T-helper 2 cell treated with Interferon-gamma antibody and Interleukin-4, amounts not matched to agents 5 μg/mL and 100 μg/mL, for 36 hours (primary cell): ENCODE measurements around the gene ANKH.
"Not testable (repeated sequence)": the region's sequence is repeated elsewhere in the genome, so short reads cannot be mapped to it uniquely, and the experiment has no call there.

ENCODE experiments used
- DNase-seq: peaks from one replicate; pipeline ENCODE4 v3.0.0; 2021; ENCODE audit warnings: low spot score
- H3K27ac Mint-ChIP-seq: one replicate; pipeline ENCODE4 v1.8.0; 2021; ENCODE audit warnings: mild to moderate bottlenecking, mixed read lengths
- H3K27me3 Mint-ChIP-seq: one replicate; pipeline ENCODE4 v1.8.0; 2021; ENCODE audit warnings: low read depth, mixed read lengths
- H3K36me3 Mint-ChIP-seq: one replicate; pipeline ENCODE4 v1.8.0; 2021; ENCODE audit warnings: low read depth, mixed read lengths
- H3K4me1 Mint-ChIP-seq: one replicate; pipeline ENCODE4 v1.8.0; 2021; ENCODE audit warnings: low read depth, mixed read lengths
- H3K4me3 Mint-ChIP-seq: one replicate; pipeline ENCODE4 v1.8.0; 2022; ENCODE audit warnings: mild to moderate bottlenecking, moderate library complexity, mixed read lengths
- H3K9me3 Mint-ChIP-seq: one replicate; pipeline ENCODE4 v1.8.0; 2021; ENCODE audit warnings: mixed read lengths

The ANKH gene

DNA sequence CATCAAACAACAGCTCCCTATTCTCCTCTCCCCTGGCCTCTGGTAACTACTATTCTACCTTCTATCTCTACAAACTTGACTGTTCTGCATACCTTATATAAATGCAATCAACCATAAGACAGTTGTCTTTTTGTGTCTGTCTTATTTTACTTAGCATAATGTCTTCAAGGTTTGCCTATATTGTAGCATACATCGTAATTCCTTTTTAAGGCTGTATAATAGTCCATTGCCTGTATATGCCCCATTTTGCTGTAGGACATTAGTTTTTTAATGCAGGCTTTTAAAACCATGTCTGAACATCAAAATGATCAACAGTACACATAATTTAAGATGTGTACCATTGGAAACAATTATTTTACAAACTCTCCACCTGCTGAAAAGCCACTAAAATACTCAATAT, 12.4 kb downstream of the ANKH start:
- Mint-ChIP-seq H3K27ac (no peak overlapping the region), H3K9me3 (no peaks in the 10 kb centered on the region), H3K27me3 (no peaks in the 10 kb centered on the region), H3K36me3 (peaks cover 5% of the 10 kb centered on the region), H3K4me3 (no peak overlapping the region), H3K4me1 (peaks cover 26% of the 10 kb centered on the region)
- no peak for DNase-seq

DNA sequence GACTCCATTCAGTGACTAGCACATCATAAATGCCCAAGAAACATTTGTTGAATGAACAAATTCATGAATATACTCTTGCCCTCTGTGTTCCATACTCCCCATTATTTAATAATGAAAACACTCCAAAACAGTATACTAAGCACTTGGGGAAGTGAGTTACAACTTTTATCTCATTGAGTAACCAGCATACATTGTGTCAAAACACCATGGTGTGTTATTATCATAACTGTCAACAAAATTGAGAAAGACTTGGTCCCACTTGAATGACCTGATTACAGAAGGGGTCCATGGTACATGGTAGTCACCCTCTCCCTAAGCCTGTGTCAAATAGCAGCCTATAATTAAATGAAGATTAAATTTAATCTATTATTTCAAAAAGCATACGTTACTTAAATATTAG, 16.2 kb downstream of the ANKH start:
- Mint-ChIP-seq H3K4me3 (no peak overlapping the region), H3K27me3 (no peaks in the 10 kb centered on the region), H3K4me1 (peaks cover 14% of the 10 kb centered on the region), H3K27ac (no peak overlapping the region), H3K36me3 (peaks cover 5% of the 10 kb centered on the region), H3K9me3 (no peaks in the 10 kb centered on the region)
- DNase-seq: no peak

DNA sequence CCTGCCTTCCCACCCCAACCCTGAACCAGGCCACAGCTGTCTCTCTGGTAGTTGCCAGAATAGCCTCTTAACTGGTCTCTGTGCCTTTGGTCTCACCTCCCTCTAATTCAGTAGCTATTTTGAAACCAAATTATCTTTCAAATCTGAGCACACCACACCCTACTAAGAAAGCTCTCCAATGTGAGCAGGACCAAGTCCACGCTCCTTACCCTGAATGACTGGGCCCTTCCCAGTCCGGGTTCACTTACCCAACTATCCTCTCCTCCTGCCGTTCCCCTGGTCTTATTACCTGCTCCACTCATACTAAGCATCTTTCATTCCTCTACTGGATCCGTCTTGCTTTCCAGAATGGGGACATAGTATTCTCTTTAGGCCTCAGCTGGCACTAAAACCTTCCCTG, 16.8 kb downstream of the ANKH start:
- H3K4me1 Mint-ChIP-seq: peaks cover 14% of the 10 kb centered on the region
- no peaks in the 10 kb centered on the region for H3K9me3 Mint-ChIP-seq
- H3K4me3 Mint-ChIP-seq: no peak overlapping the region
- no peak overlapping the region for H3K27ac Mint-ChIP-seq
- H3K27me3 Mint-ChIP-seq: no peaks in the 10 kb centered on the region
- DNase-seq: no peak
- H3K36me3 Mint-ChIP-seq: peaks cover 5% of the 10 kb centered on the region

DNA sequence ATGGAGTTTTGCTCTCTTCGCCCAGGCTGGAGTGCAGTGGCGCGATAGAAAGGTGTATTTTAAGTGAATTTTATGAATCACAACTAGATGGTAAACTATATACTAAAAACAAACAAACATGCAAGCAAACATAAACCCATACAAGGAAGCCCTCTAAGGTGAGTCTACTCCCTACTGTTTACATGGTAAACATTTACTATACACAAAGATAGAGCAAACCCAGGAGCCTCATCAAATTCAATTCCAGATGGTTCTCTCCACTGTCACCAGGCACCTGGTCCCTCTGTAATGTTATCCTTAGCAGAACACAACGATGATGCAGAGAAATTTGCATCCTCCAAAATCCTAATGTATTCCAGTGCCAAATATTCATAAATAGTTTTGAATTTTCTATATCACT, 17.9 kb downstream of the ANKH start:
- H3K27ac Mint-ChIP-seq: no peak overlapping the region
- no peak for DNase-seq
- no peaks in the 10 kb centered on the region for H3K9me3 Mint-ChIP-seq
- H3K4me1 Mint-ChIP-seq: peaks cover 17% of the 10 kb centered on the region
- H3K27me3 Mint-ChIP-seq: no peaks in the 10 kb centered on the region
- no peak overlapping the region for H3K4me3 Mint-ChIP-seq
- H3K36me3 Mint-ChIP-seq: peaks cover 4% of the 10 kb centered on the region

DNA sequence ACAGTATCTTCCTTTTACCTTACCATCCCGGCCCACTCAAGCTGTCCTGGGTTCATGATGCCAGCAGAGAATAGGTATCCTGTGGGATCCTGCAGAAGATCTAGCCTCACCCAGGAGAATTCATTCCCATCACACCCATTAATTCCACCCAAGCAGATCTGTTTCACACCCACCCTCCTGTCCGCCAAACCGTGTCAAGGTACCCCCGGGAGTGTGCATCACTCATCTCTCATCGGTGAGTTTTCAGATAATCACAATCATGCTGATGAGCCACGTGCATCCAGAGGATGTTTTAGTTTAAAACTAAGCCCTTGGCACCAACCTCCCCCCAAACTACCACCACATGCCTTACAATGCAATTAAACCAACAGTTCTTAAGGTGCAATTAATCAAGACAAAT, 18.8 kb downstream of the ANKH start:
- Mint-ChIP-seq H3K27me3 (no peaks in the 10 kb centered on the region), H3K27ac (no peak overlapping the region), H3K4me3 (no peak overlapping the region), H3K36me3 (peaks cover 4% of the 10 kb centered on the region), H3K9me3 (no peaks in the 10 kb centered on the region), H3K4me1 (peaks cover 17% of the 10 kb centered on the region)
- DNase-seq: no peak

DNA sequence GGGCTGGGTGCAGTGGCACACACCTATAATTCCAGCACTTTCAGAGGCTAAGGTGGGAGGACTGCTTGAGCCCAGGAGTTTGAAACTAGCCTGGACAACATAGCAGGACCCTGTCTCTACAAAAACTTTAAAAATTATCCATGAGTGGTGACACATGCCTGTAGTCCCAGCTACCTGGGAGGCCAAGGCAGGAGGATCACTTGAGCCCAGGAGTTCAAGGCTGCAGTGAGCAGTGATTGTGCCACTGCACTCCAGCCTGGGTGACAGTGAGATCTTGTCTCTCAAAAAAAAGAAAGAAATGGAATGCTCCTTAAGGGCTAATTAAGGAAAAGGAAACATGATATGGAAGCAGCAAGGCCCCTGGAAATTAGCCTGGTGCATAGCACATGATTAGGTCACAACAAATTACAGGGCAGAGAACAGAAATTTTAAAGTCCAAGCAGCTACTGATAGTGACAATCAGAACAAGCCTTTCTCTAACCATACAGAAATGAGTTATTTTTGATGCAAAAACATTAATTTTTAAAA, 19.5 kb downstream of the ANKH start:
- H3K9me3 Mint-ChIP-seq: no peaks in the 10 kb centered on the region
- H3K4me3 Mint-ChIP-seq: no peak overlapping the region
- peaks cover 17% of the 10 kb centered on the region for H3K4me1 Mint-ChIP-seq
- peaks cover 3% of the 10 kb centered on the region for H3K36me3 Mint-ChIP-seq
- H3K27me3 Mint-ChIP-seq: no peaks in the 10 kb centered on the region
- DNase-seq: no peak
- no peak overlapping the region for H3K27ac Mint-ChIP-seq

DNA sequence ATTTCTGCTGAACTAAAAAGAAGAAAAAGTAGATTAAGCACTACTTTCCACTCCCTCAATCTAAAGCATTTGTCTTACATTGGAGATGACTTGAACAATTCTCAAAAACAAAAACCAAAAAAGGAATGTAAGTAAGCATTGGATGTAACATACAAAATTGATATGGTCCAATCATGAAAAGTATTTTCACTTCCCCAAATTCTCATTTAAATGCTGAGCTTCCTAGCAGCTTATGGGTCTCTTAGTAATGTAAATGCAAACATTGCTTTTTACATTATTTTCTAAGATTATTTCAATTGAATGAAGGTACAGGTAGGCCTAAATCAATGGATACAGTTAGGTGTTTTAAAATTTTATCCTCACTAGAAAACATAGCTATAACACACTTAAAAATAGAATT, 20.0 kb downstream of the ANKH start:
- peaks cover 3% of the 10 kb centered on the region for H3K36me3 Mint-ChIP-seq
- H3K27me3 Mint-ChIP-seq: no peaks in the 10 kb centered on the region
- no peak overlapping the region for H3K4me3 Mint-ChIP-seq
- no peaks in the 10 kb centered on the region for H3K9me3 Mint-ChIP-seq
- peaks cover 17% of the 10 kb centered on the region for H3K4me1 Mint-ChIP-seq
- no peak for DNase-seq
- no peak overlapping the region for H3K27ac Mint-ChIP-seq

DNA sequence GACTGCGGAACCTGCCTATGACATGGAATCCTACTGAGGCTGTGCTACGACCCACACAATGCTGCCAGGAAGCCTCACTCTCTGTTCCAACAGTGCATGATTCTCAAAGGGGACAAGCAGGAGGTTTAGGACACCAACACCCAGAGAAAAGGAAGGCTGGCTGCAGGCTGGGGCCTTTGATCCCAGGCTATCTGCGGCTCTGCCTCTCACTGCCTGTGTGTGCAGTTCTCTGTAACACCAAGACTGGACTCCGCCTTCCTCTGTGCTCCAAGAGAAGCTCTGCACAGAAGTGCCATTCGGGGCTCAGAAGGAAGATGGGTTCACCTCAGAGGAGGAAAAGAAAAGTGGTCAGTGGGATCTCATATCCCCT, 20.5 kb downstream of the ANKH start:
- no peak overlapping the region for H3K4me3 Mint-ChIP-seq
- DNase-seq: no peak
- H3K27ac Mint-ChIP-seq: no peak overlapping the region
- H3K9me3 Mint-ChIP-seq: no peaks in the 10 kb centered on the region
- no peaks in the 10 kb centered on the region for H3K27me3 Mint-ChIP-seq
- H3K36me3 Mint-ChIP-seq: peaks cover 3% of the 10 kb centered on the region
- H3K4me1 Mint-ChIP-seq: peaks cover 13% of the 10 kb centered on the region

DNA sequence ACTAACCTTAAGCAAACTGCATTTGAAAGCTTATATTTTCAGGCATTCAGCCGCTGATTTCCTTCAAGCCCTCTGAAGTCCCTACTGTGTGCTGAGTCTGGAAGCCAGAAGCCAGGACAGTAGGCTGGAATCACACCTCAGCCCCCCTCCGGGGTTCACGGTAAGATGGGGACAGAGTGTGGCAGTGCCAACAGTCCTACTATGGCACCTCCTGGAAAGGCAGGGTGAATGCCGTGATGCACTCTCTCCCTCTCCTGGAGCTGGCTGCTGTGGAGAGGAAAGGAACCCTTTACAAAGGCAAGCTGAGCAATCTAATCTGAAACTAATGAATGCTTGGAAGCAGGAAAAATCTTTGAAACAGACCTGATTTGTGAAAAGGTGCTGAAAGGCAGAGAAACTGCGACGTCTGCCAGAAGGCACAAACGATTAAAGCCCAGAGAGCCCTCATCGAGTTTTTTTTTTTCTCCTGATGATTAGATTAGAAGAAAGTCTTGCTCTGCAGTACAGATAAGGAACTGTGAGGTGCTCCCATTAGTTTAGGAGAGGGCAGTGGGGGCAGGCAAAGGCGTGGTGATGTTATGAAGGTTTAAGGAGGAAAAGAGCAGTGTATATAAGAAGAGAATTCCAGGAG, 21.0 kb downstream of the ANKH start:
- Mint-ChIP-seq H3K36me3 (peaks cover 3% of the 10 kb centered on the region), H3K27me3 (no peaks in the 10 kb centered on the region), H3K4me3 (no peak overlapping the region), H3K27ac (no peak overlapping the region), H3K9me3 (no peaks in the 10 kb centered on the region), H3K4me1 (peaks cover 12% of the 10 kb centered on the region)
- no peak for DNase-seq

DNA sequence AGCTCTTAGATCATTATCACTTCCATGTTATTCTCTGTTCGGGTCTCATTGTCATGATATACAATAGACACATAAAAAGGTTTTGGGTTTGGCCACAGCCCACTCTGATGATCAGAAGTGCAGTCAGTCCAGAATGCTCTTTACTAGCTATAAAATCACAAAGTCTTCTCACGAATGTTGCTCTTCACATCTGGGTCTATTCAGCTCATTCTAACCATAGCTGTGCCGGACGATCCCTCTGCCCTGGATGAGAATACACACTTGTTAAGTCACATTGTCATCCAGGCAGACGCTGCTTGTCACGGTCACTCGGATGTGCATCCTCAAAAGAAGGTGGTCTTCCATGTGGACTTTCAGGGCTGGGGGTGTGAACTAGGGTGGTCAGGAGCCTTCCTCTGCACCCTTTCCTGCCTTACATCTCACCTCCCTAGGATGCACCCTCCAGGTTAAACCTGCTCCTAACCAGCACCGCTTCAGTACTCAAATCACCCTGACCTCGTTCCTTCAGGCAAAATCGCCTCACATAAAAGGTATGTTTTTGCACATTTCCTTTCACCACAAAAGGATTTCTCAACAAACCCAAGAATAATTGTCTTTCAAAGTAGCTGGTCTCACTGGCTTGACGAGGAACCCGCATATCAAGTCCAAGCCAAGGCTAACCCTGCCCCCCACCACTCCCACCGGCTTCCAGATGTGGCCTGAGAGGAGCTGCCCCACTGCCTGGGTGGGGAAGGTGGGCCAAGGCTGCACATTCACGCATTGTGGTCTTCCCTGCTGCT, 21.9 kb downstream of the ANKH start:
- DNase-seq: no peak
- Mint-ChIP-seq H3K9me3 (no peaks in the 10 kb centered on the region), H3K4me3 (no peak overlapping the region), H3K27ac (no peak overlapping the region), H3K27me3 (no peaks in the 10 kb centered on the region), H3K36me3 (peaks cover 7% of the 10 kb centered on the region), H3K4me1 (peaks cover 6% of the 10 kb centered on the region)

DNA sequence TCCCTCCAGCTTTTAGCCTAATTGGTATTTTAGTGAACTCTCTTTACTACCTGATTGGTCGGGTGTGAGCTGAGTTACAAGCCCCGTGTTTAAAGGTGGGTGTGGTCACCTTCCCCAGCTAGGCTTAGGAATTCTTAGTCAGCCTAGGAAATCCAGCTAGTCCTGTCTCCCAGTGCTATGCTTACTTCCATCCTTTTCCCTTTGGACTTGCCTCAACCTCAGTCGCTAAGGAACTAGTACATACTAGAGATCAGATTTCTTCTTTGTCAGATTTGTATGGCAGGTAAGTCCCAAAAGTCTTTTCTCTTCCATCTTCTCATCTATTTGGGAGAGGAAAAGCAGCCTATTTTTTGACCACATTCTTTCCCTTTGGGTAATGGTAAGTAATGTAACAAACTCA, 22.6 kb downstream of the ANKH start:
- DNase-seq, H3K9me3 Mint-ChIP-seq, H3K36me3 Mint-ChIP-seq, H3K27ac Mint-ChIP-seq, H3K27me3 Mint-ChIP-seq, H3K4me1 Mint-ChIP-seq, H3K4me3 Mint-ChIP-seq: not testable (repeated sequence)

DNA sequence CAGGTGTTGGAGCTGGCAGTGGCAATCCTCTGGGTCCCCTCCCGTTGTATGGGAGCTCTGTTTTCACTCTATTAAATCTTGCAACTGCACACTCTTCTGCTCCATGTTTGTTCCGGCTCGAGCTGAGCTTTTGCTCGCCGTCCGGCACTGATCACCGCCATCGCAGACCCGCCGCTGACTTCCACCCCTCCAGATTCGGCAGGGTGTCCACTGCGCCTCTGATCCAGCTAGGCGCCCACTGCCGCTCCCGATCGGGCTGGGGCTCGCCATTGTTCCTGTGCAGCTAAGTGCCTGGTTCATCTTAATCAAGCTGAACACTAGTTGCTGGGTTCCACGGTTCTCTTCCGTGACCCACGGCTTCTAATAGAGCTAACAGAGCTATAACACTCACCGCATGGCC, 23.2 kb downstream of the ANKH start:
- no peak for DNase-seq
- no peaks in the 10 kb centered on the region for H3K9me3 Mint-ChIP-seq
- no peak overlapping the region for H3K4me3 Mint-ChIP-seq
- no peak overlapping the region for H3K27ac Mint-ChIP-seq
- no peaks in the 10 kb centered on the region for H3K27me3 Mint-ChIP-seq
- peaks cover 7% of the 10 kb centered on the region for H3K36me3 Mint-ChIP-seq
- H3K4me1 Mint-ChIP-seq: peaks cover 5% of the 10 kb centered on the region

DNA sequence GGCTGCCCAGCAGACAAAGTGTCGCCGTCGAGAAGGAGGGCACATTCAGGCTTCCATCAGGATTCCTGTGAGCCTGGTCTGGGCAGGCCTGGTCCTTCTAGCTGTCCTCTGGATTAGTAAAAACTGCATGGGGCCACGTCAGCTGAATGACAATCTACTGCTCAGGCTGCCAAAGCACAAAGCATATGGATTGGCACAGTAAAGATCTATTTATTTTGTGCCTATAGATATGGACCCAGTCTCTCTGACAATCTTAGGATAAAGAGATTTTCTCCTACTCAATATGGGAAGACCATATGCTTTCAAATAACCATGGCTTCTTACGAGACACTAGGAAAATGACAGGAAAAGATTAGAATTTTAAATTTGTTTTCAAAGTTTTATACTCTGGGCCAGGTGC, 24.1 kb downstream of the ANKH start:
- no peaks in the 10 kb centered on the region for H3K27me3 Mint-ChIP-seq
- H3K4me1 Mint-ChIP-seq: peaks cover 5% of the 10 kb centered on the region
- no peak overlapping the region for H3K4me3 Mint-ChIP-seq
- DNase-seq: no peak
- H3K27ac Mint-ChIP-seq: no peak overlapping the region
- H3K9me3 Mint-ChIP-seq: no peaks in the 10 kb centered on the region
- H3K36me3 Mint-ChIP-seq: peaks cover 7% of the 10 kb centered on the region

DNA sequence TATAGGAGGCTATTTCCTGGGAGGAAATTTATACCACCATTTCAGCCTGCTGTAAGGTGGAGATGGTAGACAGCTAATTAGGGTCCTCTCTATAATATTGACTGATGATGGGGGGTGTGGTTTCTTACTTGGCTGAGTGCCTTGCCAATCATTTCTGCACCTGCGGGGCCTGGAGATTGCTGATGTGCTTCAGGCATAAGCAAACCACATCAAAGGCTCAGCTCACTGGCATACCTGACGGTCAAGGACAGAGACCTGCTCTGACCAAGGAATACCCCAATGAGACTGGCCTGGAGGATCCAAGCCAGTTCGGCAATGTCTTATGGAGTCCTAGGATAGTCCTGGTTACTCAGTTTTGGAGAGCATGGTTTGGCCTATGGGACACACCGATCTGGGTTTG, 29.5 kb downstream of the ANKH start:
- no peaks in the 10 kb centered on the region for H3K27me3 Mint-ChIP-seq
- peaks cover 10% of the 10 kb centered on the region for H3K4me1 Mint-ChIP-seq
- no peak overlapping the region for H3K27ac Mint-ChIP-seq
- DNase-seq: no peak
- H3K36me3 Mint-ChIP-seq: peaks cover 19% of the 10 kb centered on the region
- no peaks in the 10 kb centered on the region for H3K9me3 Mint-ChIP-seq
- no peak overlapping the region for H3K4me3 Mint-ChIP-seq

DNA sequence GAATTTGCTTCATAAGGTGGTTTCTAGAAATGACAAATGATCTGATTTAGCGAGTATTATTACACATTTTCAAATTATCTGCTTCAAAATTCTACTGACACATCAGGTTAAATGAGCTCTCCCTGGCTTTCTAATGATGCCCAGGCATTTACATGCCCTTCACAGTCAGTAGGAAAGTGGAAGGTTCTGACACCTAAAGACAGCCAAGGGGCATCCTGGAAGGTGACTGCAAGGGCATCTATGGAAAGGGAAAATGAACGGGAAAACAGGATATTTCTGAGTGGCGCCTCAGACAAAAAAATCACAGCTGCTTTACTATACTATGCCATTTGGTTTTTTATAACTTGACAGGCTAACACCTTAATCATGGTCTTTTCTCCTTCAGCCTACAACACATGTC, 31.0 kb downstream of the ANKH start:
- DNase-seq: no peak
- no peak overlapping the region for H3K27ac Mint-ChIP-seq

More for the DNA sequence above, 31.0 kb downstream of the ANKH start:
- Mint-ChIP-seq H3K4me1 (peaks cover 13% of the 10 kb centered on the region), H3K4me3 (no peak overlapping the region), H3K27me3 (no peaks in the 10 kb centered on the region), H3K36me3 (peaks cover 21% of the 10 kb centered on the region), H3K9me3 (no peaks in the 10 kb centered on the region)
